ENCODE measurements around the gene A4GALT.

- no peak for TF ChIP-seq CTCF (IDR thresholded peaks at IDR 0.05; ENCODE audit: insufficient read depth, low read length, poor library complexity, severe bottlenecking)
- no peak for TF ChIP-seq EZH2phosphoT487 (conservative IDR thresholded peaks at IDR 0.05; ENCODE audit: low read length)
These were observed 47.8 kb upstream of the A4GALT start for GRCh38 chr22:42768385-42769035.
